H1 (cell line): ENCODE results near the gene NIN. TPM values are rescaled to one million over a fixed set of nuclear protein-coding genes. Genes with fewer than 3 reads are reported as not detected.

ENCODE experiments used
- CTCF ChIA-PET: fragments of 300-600 bp; sonication (Branson Sonifier 250); formaldehyde crosslinking; loops from one replicate; lab custom pipeline; 2021; ENCODE audit not compliant: partially characterized antibody; lab: Charles Lee
- POLR2A ChIA-PET: fragments of 300-600 bp; sonication (Branson Sonifier 250); formaldehyde crosslinking; loops from one replicate; lab custom pipeline; 2021; ENCODE audit warnings: inconsistent platforms; ENCODE audit not compliant: partially characterized antibody; lab: Charles Lee
- DNase-seq, 2 experiments: peaks; one replicate each; pipeline versions ENCODE4 v3.0.0 to v3.0.0-alpha.2; 2010 to 2022; ENCODE audit warnings: low spot score in 2 of 2, low read depth in 1 of 2, mixed read lengths in 1 of 2
- FAIRE-seq: peaks from 2 replicates; lab custom pipeline; 2011; peaks lifted over from hg19 to GRCh38; lab: Jason Lieb, UNC
- H2AFZ ChIP-seq: 2 replicates; pipeline ENCODE4 v1.8.1; 2012; ENCODE audit warnings: low read length, inconsistent platforms
- H2AK5ac ChIP-seq: 2 replicates; pipeline ENCODE4 v1.6.1; 2013; ENCODE audit warnings: low read depth, low read length
- H2BK120ac ChIP-seq: replicated peaks from 2 replicates; pipeline ENCODE3; 2013; ENCODE audit warnings: low read depth, low read length, inconsistent platforms
- H2BK12ac ChIP-seq: 2 replicates; pipeline ENCODE4 v1.6.1; 2013; ENCODE audit warnings: low read depth, low read length
- H2BK15ac ChIP-seq: 2 replicates; pipeline ENCODE4 v1.6.1; 2013; ENCODE audit warnings: low read length
- H2BK20ac ChIP-seq: 2 replicates; pipeline ENCODE4 v1.6.1; 2013; ENCODE audit warnings: low read length
- H2BK5ac ChIP-seq: 2 replicates; pipeline ENCODE4 v1.6.1; 2013; ENCODE audit warnings: low read depth, low read length
- H3K14ac ChIP-seq: 2 replicates; pipeline ENCODE4 v1.6.1; 2013; ENCODE audit warnings: inconsistent platforms; ENCODE audit not compliant: insufficient read length
- H3K18ac ChIP-seq: 2 replicates; pipeline ENCODE4 v1.6.1; 2013; ENCODE audit warnings: low read length; ENCODE audit errors: extremely low read depth
- H3K23ac ChIP-seq: 2 replicates; pipeline ENCODE4 v1.6.1; 2013; ENCODE audit warnings: inconsistent platforms; ENCODE audit not compliant: insufficient read length
- H3K23me2 ChIP-seq: 2 replicates; pipeline ENCODE4 v1.6.1; 2013; ENCODE audit warnings: low read depth, low read length
- H3K27ac ChIP-seq: 2 replicates; pipeline ENCODE4 v1.6.1; 2011; ENCODE audit warnings: low read depth, low read length, inconsistent platforms
- H3K27me3 ChIP-seq, 4 experiments: replicated peaks in 1 of 4; 1 replicate in 1 of 4; 2 replicates in 3 of 4; pipeline versions ENCODE4 v1.6.1 to v1.8.1; 2011 to 2013; ENCODE audit warnings: low read length in 3 of 4, mild to moderate bottlenecking in 3 of 4, inconsistent platforms in 2 of 4, mixed read lengths in 2 of 4, moderate library complexity in 1 of 4; ENCODE audit not compliant: control insufficient read depth in 3 of 4, insufficient read depth in 3 of 4; ENCODE audit errors: extremely low read depth in 1 of 4
- H3K36me3 ChIP-seq, 4 experiments: 2 replicates each; pipeline versions ENCODE4 v1.6.1 to v1.8.1; 2011 to 2013; ENCODE audit warnings: mild to moderate bottlenecking in 4 of 4, low read length in 3 of 4, moderate library complexity in 2 of 4, control low read depth in 1 of 4, inconsistent platforms in 1 of 4; ENCODE audit not compliant: insufficient read depth in 4 of 4, control insufficient read depth in 2 of 4
- H3K4ac ChIP-seq: replicated peaks from 2 replicates; pipeline ENCODE3; 2013; ENCODE audit warnings: low read length, low read depth, mixed read lengths, inconsistent platforms; ENCODE audit not compliant: insufficient read length
- H3K4me1 ChIP-seq, 4 experiments: replicated peaks in 1 of 4; 1 replicate in 1 of 4; 2 replicates in 3 of 4; pipeline versions ENCODE4 v1.6.1 to v1.8.1; 2011 to 2013; ENCODE audit warnings: low read length in 3 of 4, inconsistent platforms in 2 of 4, mixed read lengths in 1 of 4; ENCODE audit not compliant: insufficient read depth in 4 of 4, control insufficient read depth in 3 of 4
- H3K4me2 ChIP-seq, 2 experiments: 2 replicates each; pipeline versions ENCODE4 v1.6.1 to v1.8.1; 2011 to 2013; ENCODE audit warnings: low read depth in 2 of 2, low read length in 2 of 2, control low read depth in 1 of 2, inconsistent platforms in 1 of 2, mild to moderate bottlenecking in 1 of 2; ENCODE audit not compliant: insufficient read depth in 1 of 2
- H3K4me3 ChIP-seq, 4 experiments: fragments of 200-600, 300-600 bp in 1 of 4; sonication (generic), shearing (Covaris generic), sonication (Bioruptor Twin) in 1 of 4; 2 replicates each; pipeline versions ENCODE4 v1.5.1 to v1.8.1; 2011 to 2016; ENCODE audit warnings: low read length in 4 of 4, low read depth in 3 of 4, control low read depth in 2 of 4, inconsistent platforms in 2 of 4, mild to moderate bottlenecking in 2 of 4, mixed read lengths in 1 of 4, moderate library complexity in 1 of 4; ENCODE audit not compliant: insufficient read depth in 2 of 4; ENCODE audit errors: extremely low read depth in 1 of 4
- H3K56ac ChIP-seq: replicated peaks from 2 replicates; pipeline ENCODE3; 2013; ENCODE audit warnings: low read depth, mild to moderate bottlenecking, mixed read lengths, low read length, inconsistent platforms; ENCODE audit not compliant: insufficient read length
- H3K79me1 ChIP-seq: 2 replicates; pipeline ENCODE4 v1.6.1; 2013; ENCODE audit warnings: low read depth, low read length, control low read depth
- H3K79me2 ChIP-seq, 2 experiments: 2 replicates each; pipeline versions ENCODE4 v1.6.1 to v1.8.1; 2012 to 2013; ENCODE audit warnings: low read length in 2 of 2, mild to moderate bottlenecking in 2 of 2, inconsistent platforms in 1 of 2; ENCODE audit not compliant: insufficient read depth in 2 of 2, control insufficient read depth in 1 of 2
- H3K9ac ChIP-seq, 4 experiments: replicated peaks in 1 of 4; 1 replicate in 1 of 4; 2 replicates in 3 of 4; pipeline versions ENCODE4 v1.6.1 to v1.8.1; 2011 to 2013; ENCODE audit warnings: low read depth in 3 of 4, low read length in 3 of 4, control low read depth in 2 of 4, mild to moderate bottlenecking in 2 of 4, moderate library complexity in 2 of 4, inconsistent platforms in 1 of 4; ENCODE audit errors: extremely low read depth in 1 of 4
- H3K9me3 ChIP-seq, 2 experiments: 2 replicates each; pipeline versions ENCODE4 v1.6.1 to v1.8.1; 2012 to 2013; ENCODE audit warnings: mild to moderate bottlenecking in 2 of 2, moderate library complexity in 2 of 2, control low read depth in 1 of 2, inconsistent platforms in 1 of 2, low read depth in 1 of 2, low read length in 1 of 2, mixed read lengths in 1 of 2; ENCODE audit not compliant: insufficient read depth in 2 of 2
- H4K20me1 ChIP-seq, 2 experiments: replicated peaks in 1 of 2; 2 replicates each; pipeline versions ENCODE3 to v1.8.1; 2011 to 2013; ENCODE audit warnings: inconsistent platforms in 2 of 2, low read length in 2 of 2, mild to moderate bottlenecking in 1 of 2; ENCODE audit not compliant: insufficient read depth in 2 of 2, control insufficient read depth in 1 of 2
- H4K5ac ChIP-seq: 2 replicates; pipeline ENCODE4 v1.6.1; 2013; ENCODE audit warnings: low read length, low read depth, mixed read lengths, inconsistent platforms; ENCODE audit not compliant: insufficient read length
- H4K8ac ChIP-seq: 2 replicates; pipeline ENCODE4 v1.8.0; 2013; ENCODE audit warnings: mild to moderate bottlenecking, moderate library complexity, low read length, inconsistent platforms; ENCODE audit not compliant: insufficient read depth; ENCODE audit errors: extremely low read depth
- H4K91ac ChIP-seq: replicated peaks from 2 replicates; pipeline ENCODE3; 2013; ENCODE audit warnings: low read length, mixed read lengths, inconsistent platforms; ENCODE audit not compliant: insufficient read length
- CEBPB ChIP-seq: IDR thresholded peaks from 2 replicates; pipeline ENCODE4 v1.6.1; 2012; ENCODE audit warnings: low read depth, low read length
- E2F6 ChIP-seq: IDR thresholded peaks from 2 replicates; pipeline ENCODE4 v1.6.1; 2012; ENCODE audit warnings: inconsistent platforms
- HDAC2 ChIP-seq, 2 experiments: fragments of 300-600 bp in 1 of 2; sonication (generic) in 1 of 2; IDR thresholded peaks; 2 replicates each; pipeline ENCODE4 v1.6.1; 2011 to 2012; ENCODE audit warnings: low read depth in 2 of 2, low read length in 2 of 2, mild to moderate bottlenecking in 2 of 2, moderate library complexity in 2 of 2, borderline replicate concordance in 1 of 2, inconsistent platforms in 1 of 2
- MAX ChIP-seq: IDR thresholded peaks from 2 replicates; pipeline ENCODE4 v1.6.1; 2012; ENCODE audit warnings: inconsistent platforms
- POLR2A ChIP-seq, 2 experiments: IDR thresholded peaks; 1 replicate in 1 of 2; 2 replicates in 1 of 2; pipeline ENCODE4 v1.6.1; 2011; ENCODE audit warnings: low read depth in 2 of 2, low read length in 2 of 2, mild to moderate bottlenecking in 2 of 2; ENCODE audit errors: control extremely low read depth in 1 of 2
- TCF12 ChIP-seq: IDR thresholded peaks from 2 replicates; pipeline ENCODE4 v1.6.1; 2011; ENCODE audit warnings: low read depth, mild to moderate bottlenecking, low read length
- WGBS, 2 experiments: shearing (Covaris generic) in 1 of 2; methylation state at CpG; one replicate each; pipeline versions ENCODE4 v1.1.6 to v1.1.7; 2013 to 2015; ENCODE audit warnings: low lambda C conversion rate in 2 of 2, mixed read lengths in 2 of 2, inconsistent platforms in 1 of 2, low coverage in 1 of 2, missing lambda C conversion rate in 1 of 2; ENCODE audit not compliant: insufficient replicate concordance in 2 of 2, insufficient coverage in 1 of 2, insufficient read length in 1 of 2; ENCODE audit errors: extremely low coverage in 1 of 2, missing lambda C conversion rate in 1 of 2; 5-methylcytosine and 5-hydroxymethylcytosine counted together
- polyA plus RNA-seq, 7 experiments: library from polyadenylated mRNA; depleted of rRNA in 3 of 7; stranded (reverse) in 5 of 7; unstranded in 2 of 7; fragments of >200 nt in 5 of 7; fragments of 200-250 nt in 2 of 7; gene quantifications; 1 replicate in 5 of 7; 2 replicates in 1 of 7; 4 replicates in 1 of 7; pipeline versions ENCODE4 v1.2.1 to v1.2.3, GENCODE V29; 2011 to 2013; ENCODE audit warnings: missing spikeins in 2 of 7, mixed read lengths in 2 of 7
- total RNA-seq: library from RNA; stranded (reverse); fragmentation: NEBNext Ultra II Directional; extraction: Animal tissue kit (Norgen Biotek cat#: 25700); gene quantifications from 2 replicates; pipeline ENCODE4 v1.2.1, GENCODE V29; 2021

Gene NIN
- total and polyA plus RNA-seq, 2 of the 8 experiments (the other 6 are each of a cell fraction or from before 2014, with no cell fraction given): 3.2 to 21.3 TPM

GRCh38 chr14:50670196-50670865, 160.6 kb downstream of the NIN start:
- CTCF ChIA-PET: interaction anchor here (0.9 to 1.7 kb wide), 5 partner anchors 18 to 108 kb away, joined by 3 read pairs; no protein-coding TSS in a partner anchor
- no peak overlapping the region for H2AFZ ChIP-seq
- TF ChIP-seq E2F6: peak; percentile 21; the same call in 1 of the 2 replicates
- peak; percentile 40; the same call in 1 of the 2 replicates for TF ChIP-seq MAX
- no peak for TF ChIP-seq HDAC2 (IDR thresholded peaks at IDR 0.05; ENCODE audit: borderline replicate concordance in 1 of 2, low read depth in 2 of 2, low read length in 2 of 2)
- TF ChIP-seq TCF12: 0 out of 2 replicates have a peak, but pooled peaks have one; percentile 18
- 0 out of 2 replicates have a peak, but pooled peaks have one; percentile 27 for TF ChIP-seq CEBPB
- peak in 1 of 2 experiments; percentile 77; a peak in 2 of 3 replicates for TF ChIP-seq POLR2A (IDR thresholded peaks at IDR 0.05; ENCODE audit: control extremely low read depth in 1 of 2, low read depth in 2 of 2, low read length in 2 of 2)

More at GRCh38 chr14:50670196-50670865, 160.6 kb downstream of the NIN start:
- Histone ChIP-seq H3K27ac (peak overlapping the region; percentile 72; the same call in 1 of the 2 replicates), H3K4me2 (peak overlapping the region; percentile 83 to 89), H3K79me2 (peaks cover 4 to 24% of the 10 kb centered on the region in 2 experiments; a peak in 3 of 4 replicates), H3K9me3 (no peaks in the 10 kb centered on the region), H3K4ac (no peak overlapping the region), H3K36me3 (no peaks in the 10 kb centered on the region; a peak in 1 of 8 replicates), H3K79me1 (no peaks in the 10 kb centered on the region), H3K23ac (no peak overlapping the region), H3K23me2 (peaks cover 3% of the 10 kb centered on the region; the same call in 1 of the 2 replicates), H2BK5ac (peak overlapping the region; percentile 86; the same call in 1 of the 2 replicates), H2BK12ac (peak overlapping the region; percentile 99), H4K20me1 (no peaks in the 10 kb centered on the region), H2AK5ac (no peak overlapping the region), H3K27me3 (no peaks in the 10 kb centered on the region), H2BK120ac (no peak overlapping the region), H2BK15ac (no peak overlapping the region), H3K9ac (peak overlapping the region in 2 of 4 experiments; percentile 35 to 61; a peak in 1 of 7 replicates), H4K8ac (no peak overlapping the region), H2BK20ac (no peak overlapping the region), H3K56ac (no peak overlapping the region), H4K91ac (no peak overlapping the region), H3K4me1 (peaks cover 7 to 17% (median 12%) of the 10 kb centered on the region in 4 experiments), H3K4me3 (peak overlapping the region in 1 of 4 experiments; percentile 97; a peak in 2 of 8 replicates), H3K18ac (no peak overlapping the region), H4K5ac (no peak overlapping the region), H3K14ac (no peak overlapping the region)
- peak; percentile 95 for FAIRE-seq
- peak in 1 of 2 experiments; percentile 59 for DNase-seq
- 35% methylated on average over 10 of the region's 10 CpGs; no CpG with 5 or more reads in 1 of the 2 experiments for WGBS, 2 experiments
- POLR2A ChIA-PET: interaction anchor here (0.7 to 4.6 kb wide), 14 partner anchors 13 to 274 kb away, joined by 3 to 70 read pairs (median 3); partner anchors contain the start of genes ATL1 and CDKL1
